Osteoblast (primary cell): ENCODE measurements around the gene BMP10. TPM values are rescaled to one million over a fixed set of nuclear protein-coding genes. Genes with fewer than 3 reads are reported as not detected.

ENCODE experiments used
- DNase-seq: peaks from one replicate; pipeline ENCODE4 v3.0.0; 2011; ENCODE audit warnings: low spot score, mixed read lengths; ENCODE audit not compliant: insufficient read length; ENCODE audit errors: missing footprints
- H2AFZ ChIP-seq: 2 replicates; pipeline ENCODE4 v1.6.0; 2011; ENCODE audit warnings: mild to moderate bottlenecking, low read length
- H3K27ac ChIP-seq: 2 replicates; pipeline ENCODE4 v1.5.1; 2011; ENCODE audit warnings: mild to moderate bottlenecking, low read depth, low read length, moderate library complexity
- H3K27me3 ChIP-seq: 2 replicates; pipeline ENCODE4 v1.6.0; 2012; ENCODE audit warnings: mild to moderate bottlenecking, control low read depth, inconsistent platforms, low read length, moderate library complexity; ENCODE audit not compliant: insufficient read depth
- H3K36me3 ChIP-seq: 2 replicates; pipeline ENCODE4 v1.5.1; 2011; ENCODE audit warnings: mild to moderate bottlenecking, low read length, control low read depth, moderate library complexity; ENCODE audit not compliant: insufficient read depth
- H3K4me1 ChIP-seq: 2 replicates; pipeline ENCODE4 v1.5.1; 2011; ENCODE audit warnings: mild to moderate bottlenecking, low read length, control low read depth, moderate library complexity; ENCODE audit not compliant: insufficient read depth
- H3K4me2 ChIP-seq: 2 replicates; pipeline ENCODE4 v1.6.0; 2011; ENCODE audit warnings: mild to moderate bottlenecking, low read length; ENCODE audit not compliant: insufficient read depth
- H3K4me3 ChIP-seq: fragments of 200-600 bp; sonication (generic); 3 replicates; pipeline ENCODE4 v1.5.1; 2012; ENCODE audit warnings: mild to moderate bottlenecking, low read length, inconsistent platforms; ENCODE audit not compliant: insufficient read depth
- H3K79me2 ChIP-seq: 2 replicates; pipeline ENCODE4 v1.6.0; 2012; ENCODE audit warnings: mild to moderate bottlenecking, low read length, control low read depth, inconsistent platforms; ENCODE audit not compliant: insufficient read depth
- H3K9me3 ChIP-seq: 2 replicates; pipeline ENCODE4 v1.5.1; 2011; ENCODE audit warnings: low read depth, low read length, control low read depth
- H4K20me1 ChIP-seq: 2 replicates; pipeline ENCODE4 v1.6.0; 2012; ENCODE audit warnings: mild to moderate bottlenecking, low read length, control low read depth; ENCODE audit not compliant: insufficient read depth
- CTCF ChIP-seq: IDR thresholded peaks from 2 replicates; pipeline ENCODE4 v1.5.1; 2011; ENCODE audit warnings: mild to moderate bottlenecking, low read depth, low read length, moderate library complexity; ENCODE audit errors: extremely low read depth
- total RNA-seq: library from RNA; depleted of rRNA; stranded (reverse); fragments of >200 nt; gene quantifications from 2 replicates; pipeline ENCODE4 v1.2.3, GENCODE V29; 2012

The BMP10 gene
- total RNA-seq, 1 donor: not detected

- Histone ChIP-seq H4K20me1 (no peaks in the 10 kb centered on the region), H2AFZ (no peak overlapping the region), H3K79me2 (no peaks in the 10 kb centered on the region), H3K4me1 (no peaks in the 10 kb centered on the region), H3K27me3 (peaks cover 15% of the 10 kb centered on the region), H3K27ac (no peak overlapping the region), H3K36me3 (no peaks in the 10 kb centered on the region), H3K4me2 (no peak overlapping the region), H3K9me3 (no peaks in the 10 kb centered on the region), H3K4me3 (no peak overlapping the region)
- no peak for TF ChIP-seq CTCF
- no peak for DNase-seq
Observed at GRCh38 chr2:68916226-68916625, 45.0 kb upstream of the BMP10 start.

GRCh38 chr2:68915393-68915792 is 44.2 kb upstream of the BMP10 start:
- Histone ChIP-seq H3K4me2 (no peak overlapping the region), H2AFZ (no peak overlapping the region), H3K27ac (no peak overlapping the region), H3K79me2 (no peaks in the 10 kb centered on the region), H3K4me1 (no peaks in the 10 kb centered on the region), H3K36me3 (no peaks in the 10 kb centered on the region), H4K20me1 (no peaks in the 10 kb centered on the region), H3K4me3 (no peak overlapping the region), H3K9me3 (no peaks in the 10 kb centered on the region), H3K27me3 (peaks cover 13% of the 10 kb centered on the region)
- no peak for DNase-seq
- no peak for TF ChIP-seq CTCF

- no peak for TF ChIP-seq CTCF
- no peaks in the 10 kb centered on the region for H3K36me3 ChIP-seq
- no peaks in the 10 kb centered on the region for H3K79me2 ChIP-seq
- peaks cover 7% of the 10 kb centered on the region for H3K4me1 ChIP-seq
- no peak overlapping the region for H3K4me2 ChIP-seq
- no peak overlapping the region for H3K27ac ChIP-seq
- H2AFZ ChIP-seq: no peak overlapping the region
- no peak overlapping the region for H3K4me3 ChIP-seq
- no peak for DNase-seq
- no peaks in the 10 kb centered on the region for H3K9me3 ChIP-seq
- H4K20me1 ChIP-seq: no peaks in the 10 kb centered on the region
- peaks cover 13% of the 10 kb centered on the region for H3K27me3 ChIP-seq
Observed at GRCh38 chr2:68913359-68913758, 42.2 kb upstream of the BMP10 start.

GRCh38 chr2:68912732-68913131 is 41.5 kb upstream of the BMP10 start:
- H4K20me1 ChIP-seq: no peaks in the 10 kb centered on the region
- peaks cover 13% of the 10 kb centered on the region for H3K27me3 ChIP-seq
- no peaks in the 10 kb centered on the region for H3K79me2 ChIP-seq
- H3K4me3 ChIP-seq: no peak overlapping the region
- peaks cover 7% of the 10 kb centered on the region for H3K4me1 ChIP-seq
- H3K36me3 ChIP-seq: no peaks in the 10 kb centered on the region
- H2AFZ ChIP-seq: no peak overlapping the region
- no peaks in the 10 kb centered on the region for H3K9me3 ChIP-seq
- H3K4me2 ChIP-seq: no peak overlapping the region
- H3K27ac ChIP-seq: no peak overlapping the region
- TF ChIP-seq CTCF: no peak
- no peak for DNase-seq
